Left lung (tissue), 10 donors: ENCODE data around the gene UTP3. TPM values are rescaled to one million over a fixed set of nuclear protein-coding genes. Genes with fewer than 3 reads are reported as not detected.
"Not testable (repeated sequence)": the region's sequence is repeated elsewhere in the genome, so short reads cannot be mapped to it uniquely, and the experiment has no call there.

Experiments used
- ATAC-seq: fragments of 200-7000 bp; cut with Tn5 transposase; one replicate; pipeline ENCODE4 v1.9.1; 2020; ENCODE audit warnings: moderate library complexity
- DNase-seq, 4 donors: peaks; one replicate each; pipeline ENCODE4 v3.0.0-alpha.2; 2013 to 2020
- H3K27ac ChIP-seq, 2 donors: fragments of 200-600 bp; sonication (generic) in 1 of 2; one replicate each; pipeline versions ENCODE4 v1.5.0 to v1.8.0; 2020 to 2021
- H3K27me3 ChIP-seq, 2 donors: fragments of 200-600 bp; sonication (generic) in 1 of 2; one replicate each; pipeline versions ENCODE4 v1.5.0 to v1.8.0; 2020 to 2021
- H3K36me3 ChIP-seq, 2 donors: fragments of 200-600 bp; sonication (generic) in 1 of 2; one replicate each; pipeline versions ENCODE4 v1.5.0 to v1.8.0; 2020 to 2021
- H3K4me1 ChIP-seq, 2 donors: fragments of 200-600 bp; one replicate each; pipeline ENCODE4 v1.8.0; 2021
- H3K4me3 ChIP-seq, 2 donors: fragments of 200-600 bp; sonication (generic) in 1 of 2; one replicate each; pipeline versions ENCODE4 v1.5.0 to v1.8.0; 2020 to 2021; ENCODE audit warnings: mild to moderate bottlenecking in 1 of 2
- H3K9me3 ChIP-seq, 2 donors: fragments of 200-600 bp; sonication (generic) in 1 of 2; one replicate each; pipeline versions ENCODE4 v1.5.0 to v1.8.0; 2020 to 2021
- intact Hi-C, 2 donors: fragments of 100-400 bp; cut with DNase I; formaldehyde crosslinking; loops; one replicate each; pipeline versions ENCODE4 v1.11.2 to v1.14.2; 2022
- polyA plus RNA-seq, 6 donors: library from polyadenylated mRNA; unstranded; fragments of 120-200 nt; gene quantifications; one replicate each; pipeline ENCODE4 v1.2.1, GENCODE V29; 2013; ENCODE audit not compliant: insufficient read length in 6 of 6
- total RNA-seq, 2 donors: library from RNA; stranded (reverse); fragmentation: NEBNext Ultra II Directional; extraction: Animal tissue kit (Norgen Biotek cat#: 25700); gene quantifications; one replicate each; pipeline ENCODE4 v1.2.1, GENCODE V29; 2021
- TF ChIP-seq, protein P1 (sequence below), 2 donors: fragments of 200-600 bp; sonication (generic) in 1 of 2; IDR thresholded peaks; one replicate each; pipeline versions ENCODE4 v1.5.0 to v1.8.0; 2021; ENCODE audit warnings: antibody characterized with exemption in 2 of 2
- donor health status: DM: no; HTN: yes; CAD: no.
- donor health status: DM: no; HTN: no; CAD: no.

Gene UTP3
- total and polyA plus RNA-seq, 8 donors = 21.5 to 36.6 (median 33.8) TPM

DNA sequence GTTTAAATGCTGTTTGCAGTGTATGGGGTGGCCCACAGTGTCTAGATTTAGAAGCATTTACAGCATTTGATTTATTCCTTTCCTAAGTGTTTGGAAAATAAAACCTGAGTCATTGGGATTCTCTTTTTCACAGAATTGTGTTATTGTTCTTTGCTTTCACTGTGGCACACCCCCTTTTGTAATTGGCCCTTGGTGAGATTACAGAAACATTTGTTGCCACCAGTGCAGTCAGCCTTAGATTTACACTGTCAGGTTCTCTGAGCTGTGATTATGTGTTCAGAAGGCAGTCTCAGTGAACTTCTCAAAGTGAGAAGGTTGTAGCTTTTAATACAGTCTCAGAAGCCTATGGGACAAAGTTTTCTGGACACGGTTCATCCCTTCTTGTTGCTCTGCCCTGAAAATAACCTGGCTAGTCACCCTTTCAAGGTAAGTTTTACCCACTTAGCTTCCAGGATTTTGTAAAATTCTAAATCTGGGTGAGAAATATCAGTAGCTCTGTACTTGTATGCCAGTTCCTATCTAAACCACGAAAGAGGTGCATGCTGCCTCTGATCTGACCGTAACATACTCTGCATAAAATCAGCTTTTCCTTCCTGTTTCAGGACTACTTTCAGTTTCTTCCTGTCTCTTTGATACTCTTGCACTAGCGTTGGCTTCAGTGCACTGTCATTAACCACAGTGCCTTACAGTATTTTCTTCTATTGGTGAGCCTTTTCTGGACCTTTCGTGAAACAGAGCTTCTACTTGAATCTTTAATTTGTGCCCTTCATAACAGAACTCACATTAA lies 46.0 kb downstream of the UTP3 start:
- peak overlapping the region; percentile 81 to 82 for H3K27ac ChIP-seq
- no peaks in the 10 kb centered on the region for H3K27me3 ChIP-seq
- DNase-seq (peak in 1 of 4 donors; percentile 52), ATAC-seq (peak; percentile 89)
- peak overlapping the region; percentile 23 to 31 for H3K4me3 ChIP-seq
- TF ChIP-seq, protein P1, sequence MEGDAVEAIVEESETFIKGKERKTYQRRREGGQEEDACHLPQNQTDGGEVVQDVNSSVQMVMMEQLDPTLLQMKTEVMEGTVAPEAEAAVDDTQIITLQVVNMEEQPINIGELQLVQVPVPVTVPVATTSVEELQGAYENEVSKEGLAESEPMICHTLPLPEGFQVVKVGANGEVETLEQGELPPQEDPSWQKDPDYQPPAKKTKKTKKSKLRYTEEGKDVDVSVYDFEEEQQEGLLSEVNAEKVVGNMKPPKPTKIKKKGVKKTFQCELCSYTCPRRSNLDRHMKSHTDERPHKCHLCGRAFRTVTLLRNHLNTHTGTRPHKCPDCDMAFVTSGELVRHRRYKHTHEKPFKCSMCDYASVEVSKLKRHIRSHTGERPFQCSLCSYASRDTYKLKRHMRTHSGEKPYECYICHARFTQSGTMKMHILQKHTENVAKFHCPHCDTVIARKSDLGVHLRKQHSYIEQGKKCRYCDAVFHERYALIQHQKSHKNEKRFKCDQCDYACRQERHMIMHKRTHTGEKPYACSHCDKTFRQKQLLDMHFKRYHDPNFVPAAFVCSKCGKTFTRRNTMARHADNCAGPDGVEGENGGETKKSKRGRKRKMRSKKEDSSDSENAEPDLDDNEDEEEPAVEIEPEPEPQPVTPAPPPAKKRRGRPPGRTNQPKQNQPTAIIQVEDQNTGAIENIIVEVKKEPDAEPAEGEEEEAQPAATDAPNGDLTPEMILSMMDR (IDR thresholded peaks at IDR 0.05) = no peak
- H3K9me3 ChIP-seq = no peaks in the 10 kb centered on the region
- peaks cover 19 to 50% of the 10 kb centered on the region in 2 donors for H3K4me1 ChIP-seq
- H3K36me3 ChIP-seq = no peaks in the 10 kb centered on the region
- intact Hi-C loops = no loop called here

DNA sequence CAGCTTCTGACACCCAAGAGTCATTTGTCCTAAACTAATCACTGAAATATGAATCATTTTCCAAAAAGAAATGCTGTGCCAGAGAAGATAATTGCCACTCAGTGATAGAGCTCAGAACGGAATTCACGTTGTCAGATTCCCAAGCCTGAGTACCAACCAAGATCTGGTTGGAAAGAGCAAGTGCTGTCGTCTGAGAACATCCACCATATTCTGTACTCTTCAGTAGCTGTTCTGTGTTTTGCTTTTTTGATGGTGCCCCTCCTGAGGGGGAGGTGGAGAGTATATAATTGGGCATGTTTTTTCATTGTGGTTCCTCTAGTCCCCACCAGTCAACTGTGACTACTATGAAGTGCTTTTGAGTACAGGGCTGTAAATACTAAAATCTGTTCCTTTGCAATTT lies 46.6 kb downstream of the UTP3 start:
- Histone ChIP-seq H3K4me1 (peaks cover 19 to 55% of the 10 kb centered on the region in 2 donors), H3K9me3 (no peaks in the 10 kb centered on the region), H3K27me3 (no peaks in the 10 kb centered on the region), H3K27ac (peak overlapping the region; percentile 81 to 82), H3K4me3 (peak overlapping the region; percentile 23 to 31), H3K36me3 (no peaks in the 10 kb centered on the region)
- intact Hi-C loops = no loop called here
- DNase-seq = no peak
- TF ChIP-seq, protein P1 (IDR thresholded peaks at IDR 0.05) = no peak
- peak; percentile 22 for ATAC-seq

DNA sequence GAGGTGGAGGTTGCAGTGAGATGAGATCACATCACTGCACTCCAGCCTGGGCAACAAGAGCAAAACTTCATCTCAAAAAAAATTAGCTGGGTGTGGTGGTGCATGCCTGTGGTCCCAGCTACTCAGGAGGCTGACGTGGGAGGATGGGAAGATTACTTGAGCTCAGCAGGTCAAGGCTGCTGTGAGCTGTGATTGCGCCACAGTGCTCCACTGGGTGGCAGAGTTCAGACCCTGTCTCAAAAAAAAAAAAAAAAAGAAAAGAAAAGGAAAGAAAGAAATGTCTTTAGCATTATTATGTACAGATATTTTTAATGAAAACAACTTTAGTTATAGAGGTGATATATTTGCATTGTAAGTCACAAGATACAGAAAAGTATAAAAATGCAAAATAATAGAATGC lies 47.6 kb downstream of the UTP3 start:
- ATAC-seq (peak; percentile 62), DNase-seq (peak in 1 of 4 donors; percentile 70)
- H3K36me3 ChIP-seq, H3K9me3 ChIP-seq, H3K4me3 ChIP-seq, H3K27me3 ChIP-seq, intact Hi-C loops: not testable (repeated sequence)
- peak overlapping the region in 1 of 2 donors; percentile 81 for H3K27ac ChIP-seq
- H3K4me1 ChIP-seq = peaks cover 19 to 55% of the 10 kb centered on the region in 2 donors

DNA sequence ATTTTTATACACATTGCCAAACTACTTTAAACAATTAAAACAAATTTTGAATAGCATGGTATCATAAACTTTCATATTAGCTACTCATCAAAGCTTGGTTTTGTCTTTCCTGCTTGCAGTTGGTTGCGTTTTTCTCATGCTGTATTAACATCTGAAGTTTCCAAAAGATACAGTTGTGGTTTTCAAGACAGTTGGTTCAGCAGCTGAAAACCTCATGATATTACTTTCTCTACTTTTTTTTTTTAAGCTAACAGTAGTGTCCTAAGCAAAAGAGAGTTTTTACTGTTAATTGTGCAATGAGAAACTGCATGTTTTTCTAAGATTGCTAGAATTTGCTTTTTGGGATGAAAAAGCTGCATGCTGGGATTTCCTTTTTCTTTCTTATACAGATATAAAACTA lies 48.7 kb downstream of the UTP3 start:
- TF ChIP-seq, protein P1 (IDR thresholded peaks at IDR 0.05) = no peak
- Histone ChIP-seq H3K9me3 (no peaks in the 10 kb centered on the region), H3K27ac (no peak overlapping the region), H3K27me3 (no peaks in the 10 kb centered on the region), H3K4me3 (no peak overlapping the region), H3K36me3 (no peaks in the 10 kb centered on the region), H3K4me1 (peaks cover 19 to 58% of the 10 kb centered on the region in 2 donors)
- intact Hi-C loops = no loop called here
- ATAC-seq (no peak), DNase-seq (no peak)

DNA sequence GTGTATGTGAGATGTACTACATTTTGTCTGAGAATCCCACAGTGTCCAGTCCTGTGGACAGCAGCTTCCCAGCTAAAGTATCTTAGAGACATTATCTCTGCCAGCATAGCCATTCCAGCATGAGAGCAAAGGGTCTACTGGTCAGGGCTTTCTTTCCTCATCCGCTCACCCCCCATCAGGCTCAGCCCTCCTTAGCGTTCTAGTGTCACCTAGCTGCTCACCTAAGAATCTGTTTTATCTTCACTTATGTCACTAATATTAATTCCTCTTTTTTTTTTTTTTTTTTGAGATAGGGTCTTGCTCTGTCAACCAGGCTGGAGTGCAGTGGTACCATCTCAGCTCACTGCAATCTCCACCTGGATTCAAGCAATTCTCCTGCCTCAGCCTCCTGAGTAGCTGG lies 49.1 kb downstream of the UTP3 start:
- ATAC-seq = no peak
- intact Hi-C loops = no loop called here
- TF ChIP-seq, protein P1 (IDR thresholded peaks at IDR 0.05) = no peak
- H3K27me3 ChIP-seq = no peaks in the 10 kb centered on the region
- H3K4me3 ChIP-seq = no peak overlapping the region
- H3K9me3 ChIP-seq = no peaks in the 10 kb centered on the region
- H3K4me1 ChIP-seq = peaks cover 19 to 63% of the 10 kb centered on the region in 2 donors
- H3K36me3 ChIP-seq = no peaks in the 10 kb centered on the region
- no peak for DNase-seq
- H3K27ac ChIP-seq = no peak overlapping the region
